HCT116 (cell line): ENCODE measurements around the gene L1CAM.

Experiments used
- SP1 ChIP-seq: IDR thresholded peaks from 2 replicates; pipeline ENCODE4 v1.6.1; 2012; ENCODE audit warnings: low read depth
- YY1 ChIP-seq: IDR thresholded peaks from 2 replicates; pipeline ENCODE4 v1.6.1; 2011; ENCODE audit warnings: low read length, low read depth, moderate library complexity, mild to moderate bottlenecking; ENCODE audit not compliant: insufficient replicate concordance; ENCODE audit errors: extremely low read depth
- TF ChIP-seq, protein P1 (sequence below): IDR thresholded peaks from 2 replicates; pipeline ENCODE4 v1.6.1; 2012; ENCODE audit warnings: low read depth
- TF ChIP-seq, protein P2 (sequence below), 3 experiments: fragments of 200-600 bp in 1 of 3; sonication (generic) in 1 of 3; IDR thresholded peaks in 2 of 3; conservative IDR thresholded peaks in 1 of 3; 2 replicates each; pipeline ENCODE4 v1.5.1; 2012 to 2017; ENCODE audit warnings: low read depth in 2 of 3, low read length in 2 of 3, antibody characterized with exemption in 1 of 3, borderline replicate concordance in 1 of 3, control low read depth in 1 of 3, mild to moderate bottlenecking in 1 of 3, mixed read lengths in 1 of 3, mixed run types in 1 of 3, moderate library complexity in 1 of 3; ENCODE audit not compliant: insufficient read depth in 1 of 3

DNA sequence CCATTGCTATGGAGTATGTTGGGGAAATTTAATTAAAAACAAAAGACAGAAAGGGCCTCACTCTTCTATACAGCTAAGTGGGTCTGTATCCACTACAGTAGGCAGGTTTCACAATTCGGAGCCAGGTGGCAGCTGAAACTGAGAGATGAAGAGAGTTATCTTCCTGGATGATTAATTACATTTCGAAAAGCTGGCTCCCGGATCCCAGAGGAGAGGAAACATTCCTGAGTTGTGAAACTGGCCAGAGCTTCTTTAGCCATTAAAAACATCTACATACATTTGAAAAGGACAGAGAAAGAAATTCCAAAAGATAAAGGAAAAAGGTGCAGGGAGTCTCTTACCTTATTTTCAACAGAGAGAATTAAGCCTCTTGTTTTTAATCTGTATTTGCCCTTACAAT is 40.1 kb downstream of the L1CAM start:
- TF ChIP-seq, protein P1, sequence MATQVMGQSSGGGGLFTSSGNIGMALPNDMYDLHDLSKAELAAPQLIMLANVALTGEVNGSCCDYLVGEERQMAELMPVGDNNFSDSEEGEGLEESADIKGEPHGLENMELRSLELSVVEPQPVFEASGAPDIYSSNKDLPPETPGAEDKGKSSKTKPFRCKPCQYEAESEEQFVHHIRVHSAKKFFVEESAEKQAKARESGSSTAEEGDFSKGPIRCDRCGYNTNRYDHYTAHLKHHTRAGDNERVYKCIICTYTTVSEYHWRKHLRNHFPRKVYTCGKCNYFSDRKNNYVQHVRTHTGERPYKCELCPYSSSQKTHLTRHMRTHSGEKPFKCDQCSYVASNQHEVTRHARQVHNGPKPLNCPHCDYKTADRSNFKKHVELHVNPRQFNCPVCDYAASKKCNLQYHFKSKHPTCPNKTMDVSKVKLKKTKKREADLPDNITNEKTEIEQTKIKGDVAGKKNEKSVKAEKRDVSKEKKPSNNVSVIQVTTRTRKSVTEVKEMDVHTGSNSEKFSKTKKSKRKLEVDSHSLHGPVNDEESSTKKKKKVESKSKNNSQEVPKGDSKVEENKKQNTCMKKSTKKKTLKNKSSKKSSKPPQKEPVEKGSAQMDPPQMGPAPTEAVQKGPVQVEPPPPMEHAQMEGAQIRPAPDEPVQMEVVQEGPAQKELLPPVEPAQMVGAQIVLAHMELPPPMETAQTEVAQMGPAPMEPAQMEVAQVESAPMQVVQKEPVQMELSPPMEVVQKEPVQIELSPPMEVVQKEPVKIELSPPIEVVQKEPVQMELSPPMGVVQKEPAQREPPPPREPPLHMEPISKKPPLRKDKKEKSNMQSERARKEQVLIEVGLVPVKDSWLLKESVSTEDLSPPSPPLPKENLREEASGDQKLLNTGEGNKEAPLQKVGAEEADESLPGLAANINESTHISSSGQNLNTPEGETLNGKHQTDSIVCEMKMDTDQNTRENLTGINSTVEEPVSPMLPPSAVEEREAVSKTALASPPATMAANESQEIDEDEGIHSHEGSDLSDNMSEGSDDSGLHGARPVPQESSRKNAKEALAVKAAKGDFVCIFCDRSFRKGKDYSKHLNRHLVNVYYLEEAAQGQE = no peak
- TF ChIP-seq SP1 = no peak
- TF ChIP-seq, protein P2, sequence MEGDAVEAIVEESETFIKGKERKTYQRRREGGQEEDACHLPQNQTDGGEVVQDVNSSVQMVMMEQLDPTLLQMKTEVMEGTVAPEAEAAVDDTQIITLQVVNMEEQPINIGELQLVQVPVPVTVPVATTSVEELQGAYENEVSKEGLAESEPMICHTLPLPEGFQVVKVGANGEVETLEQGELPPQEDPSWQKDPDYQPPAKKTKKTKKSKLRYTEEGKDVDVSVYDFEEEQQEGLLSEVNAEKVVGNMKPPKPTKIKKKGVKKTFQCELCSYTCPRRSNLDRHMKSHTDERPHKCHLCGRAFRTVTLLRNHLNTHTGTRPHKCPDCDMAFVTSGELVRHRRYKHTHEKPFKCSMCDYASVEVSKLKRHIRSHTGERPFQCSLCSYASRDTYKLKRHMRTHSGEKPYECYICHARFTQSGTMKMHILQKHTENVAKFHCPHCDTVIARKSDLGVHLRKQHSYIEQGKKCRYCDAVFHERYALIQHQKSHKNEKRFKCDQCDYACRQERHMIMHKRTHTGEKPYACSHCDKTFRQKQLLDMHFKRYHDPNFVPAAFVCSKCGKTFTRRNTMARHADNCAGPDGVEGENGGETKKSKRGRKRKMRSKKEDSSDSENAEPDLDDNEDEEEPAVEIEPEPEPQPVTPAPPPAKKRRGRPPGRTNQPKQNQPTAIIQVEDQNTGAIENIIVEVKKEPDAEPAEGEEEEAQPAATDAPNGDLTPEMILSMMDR (IDR thresholded peaks at IDR 0.05 in 2 of 3, conservative IDR thresholded peaks at IDR 0.05 in 1 of 3; ENCODE audit: borderline replicate concordance in 1 of 3, insufficient read depth in 1 of 3, low read depth in 2 of 3, low read length in 2 of 3) = no peak
- no peak for TF ChIP-seq YY1
